ENCODE measurements around the gene SLC35F4. TPM values are rescaled to one million over a fixed set of nuclear protein-coding genes. Genes with fewer than 3 reads are reported as not detected.
A peak's percentile ranks its signal among the peaks of the same experiment; 100 is the strongest.

SLC35F4 gene
- total RNA-seq, 1 donor from 2014 or later: not detected

GRCh38 chr14:57846596-57846995 is 19.3 kb downstream of the SLC35F4 start:
- intact Hi-C loops (cut with DNase I): no loop called here
- no peaks in the 10 kb centered on the region for H3K36me3 ChIP-seq
- H3K27ac ChIP-seq: peak overlapping the region; percentile 28
- no peak for DNase-seq (ENCODE audit: extremely low spot score in 2 of 2)
- H3K27me3 ChIP-seq: no peaks in the 10 kb centered on the region
- H3K4me1 ChIP-seq: peaks cover 20% of the 10 kb centered on the region
- no peak overlapping the region for H3K4me3 ChIP-seq
- H3K9me3 ChIP-seq: no peaks in the 10 kb centered on the region
- TF ChIP-seq CTCF (IDR thresholded peaks at IDR 0.05): no peak
- TF ChIP-seq POLR2A (IDR thresholded peaks at IDR 0.05): no peak
- TF ChIP-seq POLR2AphosphoS5 (IDR thresholded peaks at IDR 0.05; ENCODE audit: insufficient read depth in 1 of 2, low read depth in 1 of 2): no peak

- no peak for DNase-seq (ENCODE audit: extremely low spot score in 2 of 2)
- Histone ChIP-seq H3K4me1 (peaks cover 20% of the 10 kb centered on the region), H3K36me3 (no peaks in the 10 kb centered on the region), H3K27me3 (no peaks in the 10 kb centered on the region), H3K27ac (peak overlapping the region; percentile 28), H3K9me3 (no peaks in the 10 kb centered on the region), H3K4me3 (no peak overlapping the region)
- TF ChIP-seq POLR2A (IDR thresholded peaks at IDR 0.05): no peak
- TF ChIP-seq POLR2AphosphoS5 (IDR thresholded peaks at IDR 0.05; ENCODE audit: insufficient read depth in 1 of 2, low read depth in 1 of 2): no peak
- TF ChIP-seq CTCF (IDR thresholded peaks at IDR 0.05): no peak
- intact Hi-C loops (cut with DNase I): no loop called here
Observed at GRCh38 chr14:57845802-57846531, 19.9 kb downstream of the SLC35F4 start.

GRCh38 chr14:57845316-57845715 is 20.6 kb downstream of the SLC35F4 start:
- no peaks in the 10 kb centered on the region for H3K9me3 ChIP-seq
- H3K4me1 ChIP-seq: peaks cover 20% of the 10 kb centered on the region
- no peak overlapping the region for H3K27ac ChIP-seq
- no peaks in the 10 kb centered on the region for H3K36me3 ChIP-seq
- DNase-seq (ENCODE audit: extremely low spot score in 2 of 2): no peak
- no peak overlapping the region for H3K4me3 ChIP-seq
- intact Hi-C loops (cut with DNase I): no loop called here
- no peak for TF ChIP-seq POLR2A (IDR thresholded peaks at IDR 0.05)
- TF ChIP-seq POLR2AphosphoS5 (IDR thresholded peaks at IDR 0.05; ENCODE audit: insufficient read depth in 1 of 2, low read depth in 1 of 2): no peak
- no peak for TF ChIP-seq CTCF (IDR thresholded peaks at IDR 0.05)
- H3K27me3 ChIP-seq: no peaks in the 10 kb centered on the region

- TF ChIP-seq POLR2A (IDR thresholded peaks at IDR 0.05): no peak
- TF ChIP-seq POLR2AphosphoS5 (IDR thresholded peaks at IDR 0.05; ENCODE audit: insufficient read depth in 1 of 2, low read depth in 1 of 2): no peak
- TF ChIP-seq CTCF (IDR thresholded peaks at IDR 0.05): no peak
- H3K36me3 ChIP-seq: no peaks in the 10 kb centered on the region
- intact Hi-C loops (cut with DNase I): no loop called here
- no peaks in the 10 kb centered on the region for H3K9me3 ChIP-seq
- H3K4me3 ChIP-seq: no peak overlapping the region
- no peaks in the 10 kb centered on the region for H3K27me3 ChIP-seq
- no peak for DNase-seq (ENCODE audit: extremely low spot score in 2 of 2)
- no peak overlapping the region for H3K27ac ChIP-seq
- peaks cover 25% of the 10 kb centered on the region for H3K4me1 ChIP-seq
Observed at GRCh38 chr14:57837267-57837666, 28.6 kb downstream of the SLC35F4 start.

- TF ChIP-seq CTCF (IDR thresholded peaks at IDR 0.05) (no peak), POLR2A (IDR thresholded peaks at IDR 0.05) (no peak), POLR2AphosphoS5 (IDR thresholded peaks at IDR 0.05; ENCODE audit: insufficient read depth in 1 of 2, low read depth in 1 of 2) (no peak)
- no peak overlapping the region for H3K27ac ChIP-seq
- intact Hi-C loops (cut with DNase I): no loop called here
Observed at GRCh38 chr14:57835766-57836165, 30.1 kb downstream of the SLC35F4 start.

More at GRCh38 chr14:57835766-57836165, 30.1 kb downstream of the SLC35F4 start:
- Histone ChIP-seq H3K9me3 (no peaks in the 10 kb centered on the region), H3K4me3 (no peak overlapping the region), H3K4me1 (peaks cover 25% of the 10 kb centered on the region), H3K27me3 (no peaks in the 10 kb centered on the region), H3K36me3 (no peaks in the 10 kb centered on the region)
- no peak for DNase-seq (ENCODE audit: extremely low spot score in 2 of 2)

Data from vagina (tissue), 2 donors.